Muscle layer of colon (tissue), 2 donors: ENCODE results near the gene MYL4.
A peak's percentile ranks its signal among the peaks of the same experiment; 100 is the strongest.
"Not testable (repeated sequence)": the region's sequence is repeated elsewhere in the genome, so short reads cannot be mapped to it uniquely, and the experiment has no call there.

ENCODE experiments used
- H3K27ac ChIP-seq: one replicate; pipeline ENCODE4 v1.7.0; 2013; ENCODE audit warnings: low read depth, mild to moderate bottlenecking, low read length, moderate library complexity
- H3K27me3 ChIP-seq, 2 donors: one replicate each; pipeline ENCODE4 v1.7.0; 2013; ENCODE audit warnings: low read length in 2 of 2, mild to moderate bottlenecking in 2 of 2; ENCODE audit not compliant: insufficient read depth in 2 of 2, control insufficient read depth in 1 of 2
- H3K36me3 ChIP-seq: one replicate; pipeline ENCODE4 v1.7.0; 2013; ENCODE audit warnings: mild to moderate bottlenecking, low read length; ENCODE audit not compliant: insufficient read depth
- H3K4me1 ChIP-seq: one replicate; pipeline ENCODE4 v1.7.0; 2013; ENCODE audit warnings: mild to moderate bottlenecking, low read length; ENCODE audit not compliant: insufficient read depth
- H3K4me3 ChIP-seq, 2 donors: one replicate each; pipeline ENCODE4 v1.7.0; 2013; ENCODE audit warnings: low read length in 2 of 2, low read depth in 1 of 2, mild to moderate bottlenecking in 1 of 2, moderate library complexity in 1 of 2
- H3K9ac ChIP-seq: one replicate; pipeline ENCODE4 v1.7.0; 2013; ENCODE audit warnings: low read length
- H3K9me3 ChIP-seq: one replicate; pipeline ENCODE4 v1.7.0; 2013; ENCODE audit warnings: mild to moderate bottlenecking, low read length
- donor health status: abdominal sarcoma.
- donor health status: Adenocarcinoma of cecum.

Gene MYL4

GRCh38 chr17:47179141-47179540 lies 30.0 kb upstream of the MYL4 start:
- Histone ChIP-seq H3K36me3 (peaks cover 14% of the 10 kb centered on the region), H3K9ac (no peak overlapping the region), H3K27ac (no peak overlapping the region), H3K9me3 (no peaks in the 10 kb centered on the region), H3K27me3 (no peaks in the 10 kb centered on the region), H3K4me1 (peaks cover 15% of the 10 kb centered on the region), H3K4me3 (no peak overlapping the region)

DNA sequence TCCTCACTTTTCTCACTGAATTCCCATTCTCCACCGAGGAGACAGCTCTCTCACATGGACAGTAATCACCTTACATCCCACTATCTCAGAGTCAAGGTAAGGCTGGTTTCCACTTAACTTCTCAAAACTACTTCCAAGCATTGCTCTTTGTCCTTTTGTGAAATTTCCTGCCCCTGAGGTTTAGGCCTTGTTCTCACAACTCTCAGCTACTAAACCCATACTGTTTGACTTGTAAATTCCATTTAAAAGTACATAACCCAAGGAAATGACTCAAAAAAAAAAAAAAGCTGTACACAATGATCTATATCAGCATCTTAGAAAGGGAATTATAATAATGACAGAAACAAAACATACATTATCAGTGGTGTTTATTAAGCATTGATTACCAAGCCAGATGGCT lies 28.8 kb upstream of the MYL4 start:
- H3K4me1 ChIP-seq = peaks cover 21% of the 10 kb centered on the region
- peaks cover 14% of the 10 kb centered on the region for H3K36me3 ChIP-seq
- no peaks in the 10 kb centered on the region for H3K27me3 ChIP-seq
- H3K9me3 ChIP-seq = no peaks in the 10 kb centered on the region
- no peak overlapping the region for H3K27ac ChIP-seq
- no peak overlapping the region for H3K4me3 ChIP-seq
- H3K9ac ChIP-seq = no peak overlapping the region

DNA sequence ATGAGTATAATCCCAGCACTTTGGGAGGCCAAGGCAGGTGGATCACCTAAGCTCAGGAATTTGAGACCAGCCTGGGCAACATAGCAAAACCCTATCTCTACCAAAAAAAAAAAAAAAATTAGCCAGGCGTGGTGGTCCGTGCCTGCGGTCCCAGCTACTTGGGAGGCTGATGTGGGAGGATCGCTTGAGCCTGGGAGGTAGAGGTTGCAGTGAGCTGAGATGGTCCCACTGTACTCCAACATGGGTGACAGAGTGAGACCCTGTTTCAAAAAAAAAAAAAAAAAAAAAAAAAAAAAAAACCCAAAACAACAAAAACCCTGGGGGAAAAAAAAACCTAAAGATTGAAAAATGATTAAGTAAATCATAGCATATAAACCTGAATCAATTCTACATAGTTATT lies 28.2 kb upstream of the MYL4 start:
- Histone ChIP-seq H3K4me1 (peaks cover 27% of the 10 kb centered on the region), H3K36me3 (peaks cover 12% of the 10 kb centered on the region)
- H3K27ac ChIP-seq, H3K9me3 ChIP-seq, H3K4me3 ChIP-seq, H3K9ac ChIP-seq, H3K27me3 ChIP-seq: not testable (repeated sequence)

DNA sequence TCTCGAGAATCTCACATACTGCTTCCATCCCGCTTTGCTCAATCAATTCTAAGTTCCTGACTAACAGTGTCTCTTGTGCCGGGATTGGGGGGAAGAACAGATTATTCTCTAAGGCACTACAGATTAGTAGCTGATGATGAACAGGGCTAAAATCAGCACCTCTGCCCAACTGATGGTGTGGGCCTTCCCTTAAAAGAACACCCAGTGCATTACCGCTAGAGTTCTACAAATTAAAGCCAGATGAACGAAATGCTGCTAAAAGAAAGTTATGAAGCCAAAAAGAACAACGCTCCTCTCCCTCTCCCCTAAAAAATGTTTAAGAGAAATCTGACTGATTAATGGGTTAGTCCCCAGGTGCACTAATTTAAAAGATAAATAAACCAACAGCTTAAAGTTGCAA lies 24.5 kb upstream of the MYL4 start:
- Histone ChIP-seq H3K4me1 (peaks cover 37% of the 10 kb centered on the region), H3K4me3 (no peak overlapping the region), H3K27ac (no peak overlapping the region), H3K27me3 (no peaks in the 10 kb centered on the region), H3K36me3 (no peaks in the 10 kb centered on the region), H3K9me3 (no peaks in the 10 kb centered on the region), H3K9ac (no peak overlapping the region)

DNA sequence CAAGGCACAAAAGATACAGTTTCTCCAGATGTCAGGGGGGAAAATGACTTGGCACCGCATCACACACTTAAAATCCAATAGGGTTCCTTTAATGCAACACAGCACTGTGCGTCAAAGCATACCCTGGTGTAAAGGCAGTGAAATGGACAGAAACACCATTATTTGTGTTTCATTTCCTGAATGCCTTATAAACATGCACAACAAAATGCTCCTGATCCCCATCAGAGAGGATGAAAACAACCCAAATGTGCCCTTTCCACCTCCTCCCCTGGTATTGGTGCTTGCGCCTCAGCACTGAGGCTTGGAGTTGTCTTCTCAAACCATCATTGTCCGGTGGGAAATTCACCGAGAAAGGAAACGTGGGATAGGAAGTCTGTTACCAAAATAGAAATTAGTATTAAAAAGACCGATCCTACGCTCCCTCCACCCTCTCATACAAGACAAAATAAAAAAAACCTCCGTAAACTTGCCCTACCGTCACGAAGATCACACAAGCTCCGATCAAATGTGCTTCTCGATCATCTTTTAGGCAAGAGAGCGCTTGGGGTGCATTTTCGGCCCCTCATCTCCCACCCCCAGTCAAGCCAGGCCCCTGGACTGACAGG lies 20.8 kb upstream of the MYL4 start:
- Histone ChIP-seq H3K9me3 (no peaks in the 10 kb centered on the region), H3K27me3 (no peaks in the 10 kb centered on the region), H3K27ac (peak overlapping the region; percentile 97), H3K4me3 (peak overlapping the region; percentile 75 to 83), H3K4me1 (peaks cover 28% of the 10 kb centered on the region), H3K9ac (peak overlapping the region; percentile 97), H3K36me3 (no peaks in the 10 kb centered on the region)

GRCh38 chr17:47188876-47189731 lies 20.0 kb upstream of the MYL4 start, which contains the start of gene CDC27:
Gene CDC27, minus strand, starts transcription at chr17:47189295. Its CDS starts 123 bp downstream, at chr17:47189172.
- Histone ChIP-seq H3K27ac (peak within 1 kb of the TSS; percentile 97), H3K36me3 (no peaks in the 10 kb centered on the region), H3K4me1 (peaks cover 28% of the 10 kb centered on the region), H3K27me3 (no peaks in the 10 kb centered on the region), H3K9me3 (no peaks in the 10 kb centered on the region), H3K4me3 (peak within 1 kb of the TSS; percentile 75 to 83), H3K9ac (peak within 1 kb of the TSS; percentile 97)

- Histone ChIP-seq H3K4me3 (peak overlapping the region; percentile 33 to 83), H3K4me1 (peaks cover 22% of the 10 kb centered on the region), H3K36me3 (no peaks in the 10 kb centered on the region), H3K27ac (peak overlapping the region; percentile 62), H3K9ac (peak overlapping the region; percentile 51), H3K27me3 (no peaks in the 10 kb centered on the region), H3K9me3 (no peaks in the 10 kb centered on the region)
Measured at GRCh38 chr17:47189732-47190237, 19.4 kb upstream of the MYL4 start.

GRCh38 chr17:47190243-47190642 lies 18.9 kb upstream of the MYL4 start:
- H3K4me1 ChIP-seq = peaks cover 22% of the 10 kb centered on the region
- no peaks in the 10 kb centered on the region for H3K27me3 ChIP-seq
- no peak overlapping the region for H3K27ac ChIP-seq
- no peaks in the 10 kb centered on the region for H3K9me3 ChIP-seq
- no peaks in the 10 kb centered on the region for H3K36me3 ChIP-seq
- no peak overlapping the region for H3K4me3 ChIP-seq
- no peak overlapping the region for H3K9ac ChIP-seq

DNA sequence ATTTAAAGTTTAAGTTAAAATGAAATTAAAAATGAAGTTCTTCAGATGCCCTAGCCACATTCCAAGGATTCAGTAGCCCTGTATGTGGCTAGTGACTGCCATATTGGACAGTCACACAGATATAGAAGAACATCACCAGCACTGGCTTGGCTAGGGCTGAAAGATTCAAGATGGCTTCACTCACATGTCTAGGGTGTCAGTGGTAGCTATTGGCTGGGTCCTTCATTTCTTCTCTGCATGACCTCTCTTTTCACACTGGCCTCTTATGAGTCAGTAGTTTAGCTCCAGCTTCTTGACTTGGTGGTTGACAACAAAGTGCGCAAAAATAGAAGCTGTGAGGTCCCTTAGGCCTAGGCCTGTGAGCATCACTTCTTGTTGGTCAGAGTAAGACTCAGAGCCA lies 18.4 kb upstream of the MYL4 start:
- Histone ChIP-seq H3K9ac (no peak overlapping the region), H3K4me3 (no peak overlapping the region), H3K4me1 (peaks cover 19% of the 10 kb centered on the region), H3K9me3 (no peaks in the 10 kb centered on the region), H3K36me3 (no peaks in the 10 kb centered on the region), H3K27me3 (no peaks in the 10 kb centered on the region), H3K27ac (no peak overlapping the region)

DNA sequence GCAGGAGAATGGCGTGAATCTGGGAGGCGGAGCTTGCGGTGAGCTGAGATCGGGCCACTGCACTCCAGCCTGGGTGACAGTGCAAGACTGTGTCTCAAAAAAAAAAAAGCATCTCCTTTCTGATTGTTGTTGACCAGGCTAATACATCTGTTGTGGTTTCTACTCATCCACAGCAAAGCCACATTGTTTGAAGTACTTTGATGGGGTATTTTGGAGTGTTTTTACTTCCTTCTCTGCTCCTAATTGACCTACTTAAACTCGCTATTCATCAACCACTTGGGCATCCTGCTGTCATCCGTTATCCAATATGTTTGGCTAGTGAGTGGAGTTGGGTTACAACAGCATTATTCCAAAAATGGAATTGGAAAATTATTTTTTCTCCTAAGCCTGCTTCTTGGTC lies 16.6 kb upstream of the MYL4 start:
- Histone ChIP-seq H3K9ac (no peak overlapping the region), H3K9me3 (no peaks in the 10 kb centered on the region), H3K4me1 (peaks cover 6% of the 10 kb centered on the region), H3K4me3 (no peak overlapping the region), H3K27me3 (no peaks in the 10 kb centered on the region), H3K27ac (no peak overlapping the region), H3K36me3 (no peaks in the 10 kb centered on the region)

DNA sequence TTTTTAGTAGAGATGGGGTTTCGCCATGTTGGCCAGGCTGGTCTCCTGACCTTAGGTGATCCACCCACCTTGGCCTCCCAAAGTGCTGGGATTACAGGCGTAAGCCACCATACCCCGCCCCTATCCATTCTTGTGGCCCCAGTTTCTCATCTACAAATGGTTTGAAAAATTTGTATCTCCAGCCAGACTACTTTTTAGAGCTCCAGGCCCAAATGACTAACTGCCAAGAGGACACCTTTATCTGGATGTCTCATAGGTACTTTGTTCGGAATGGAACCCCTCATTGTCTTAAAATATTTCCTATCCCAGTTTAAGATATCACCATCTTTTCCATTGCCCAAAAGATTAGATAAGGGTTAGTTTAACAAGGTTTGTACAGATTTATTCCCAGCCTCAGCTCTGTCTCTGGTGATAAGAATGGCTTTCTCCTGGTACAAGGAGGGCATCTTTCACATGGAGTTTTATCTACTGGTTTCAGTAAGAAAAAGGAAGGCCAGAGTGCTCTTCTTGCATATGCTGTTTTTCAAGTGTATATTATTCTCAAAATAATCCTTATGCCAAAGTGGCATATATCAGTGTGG lies 15.1 kb upstream of the MYL4 start:
- H3K4me3 ChIP-seq = no peak overlapping the region
- no peaks in the 10 kb centered on the region for H3K36me3 ChIP-seq
- no peaks in the 10 kb centered on the region for H3K27me3 ChIP-seq
- no peaks in the 10 kb centered on the region for H3K9me3 ChIP-seq
- H3K4me1 ChIP-seq = no peaks in the 10 kb centered on the region
- H3K27ac ChIP-seq = no peak overlapping the region
- no peak overlapping the region for H3K9ac ChIP-seq
